Endodermal cell (in vitro differentiated cells): ENCODE results near the gene MBD6. TPM values are rescaled to one million over a fixed set of nuclear protein-coding genes. Genes with fewer than 3 reads are reported as not detected.
A peak's percentile ranks its signal among the peaks of the same experiment; 100 is the strongest.

ENCODE experiments used
- DNase-seq: peaks from one replicate; pipeline ENCODE4 v3.0.0-alpha.2; 2017
- H3K27ac ChIP-seq: 2 replicates; pipeline ENCODE4 v1.5.1; 2013; ENCODE audit warnings: mild to moderate bottlenecking, low read depth, low read length, moderate library complexity
- H3K27me3 ChIP-seq: 2 replicates; pipeline ENCODE4 v1.6.1; 2013; ENCODE audit warnings: mild to moderate bottlenecking, low read length, moderate library complexity; ENCODE audit not compliant: insufficient read depth, control insufficient read depth, poor library complexity, severe bottlenecking
- H3K36me3 ChIP-seq: 2 replicates; pipeline ENCODE4 v1.7.0; 2013; ENCODE audit warnings: mild to moderate bottlenecking, low read length, moderate library complexity; ENCODE audit not compliant: control insufficient read depth, insufficient read depth
- H3K4me1 ChIP-seq: one replicate; pipeline ENCODE4 v1.7.0; 2013; ENCODE audit warnings: low read length; ENCODE audit not compliant: control insufficient read depth, insufficient read depth
- H3K4me3 ChIP-seq: 2 replicates; pipeline ENCODE4 v1.5.1; 2013; ENCODE audit warnings: mild to moderate bottlenecking, low read length, moderate library complexity
- H3K9ac ChIP-seq: 2 replicates; pipeline ENCODE4 v1.6.1; 2013; ENCODE audit warnings: mild to moderate bottlenecking, low read length, moderate library complexity; ENCODE audit not compliant: poor library complexity, severe bottlenecking; ENCODE audit errors: extremely low read depth
- H3K9me3 ChIP-seq: 2 replicates; pipeline ENCODE4 v1.6.1; 2013; ENCODE audit warnings: mild to moderate bottlenecking, low read length, moderate library complexity; ENCODE audit not compliant: control insufficient read depth
- H3K27ac Mint-ChIP-seq: 2 replicates; pipeline ENCODE4 v1.8.0; 2020; ENCODE audit warnings: mixed read lengths
- H3K27me3 Mint-ChIP-seq: 2 replicates; pipeline ENCODE4 v1.8.0; 2021; ENCODE audit warnings: mild to moderate bottlenecking, mixed read lengths; ENCODE audit not compliant: insufficient read depth
- H3K36me3 Mint-ChIP-seq: 2 replicates; pipeline ENCODE4 v1.8.0; 2020; ENCODE audit warnings: low read depth, mixed read lengths
- H3K4me1 Mint-ChIP-seq: 2 replicates; pipeline ENCODE4 v1.8.0; 2020; ENCODE audit warnings: mixed read lengths
- H3K4me3 Mint-ChIP-seq: 2 replicates; pipeline ENCODE4 v1.8.0; 2020; ENCODE audit warnings: mild to moderate bottlenecking, moderate library complexity, mixed read lengths
- H3K9me3 Mint-ChIP-seq: 2 replicates; pipeline ENCODE4 v1.8.0; 2020; ENCODE audit warnings: mild to moderate bottlenecking, mixed read lengths
- WGBS, 2 experiments: methylation state at CpG; one replicate each; pipeline versions ENCODE4 v1.1.5 to v1.1.7; 2013; ENCODE audit warnings: missing lambda C conversion rate in 2 of 2, mixed read lengths in 1 of 2; ENCODE audit not compliant: insufficient coverage in 1 of 2, insufficient read length in 1 of 2; 5-methylcytosine and 5-hydroxymethylcytosine counted together
- total RNA-seq, 2 donors: library from RNA; stranded (reverse); fragmentation: NEBNext Ultra II Directional in 1 of 2; extraction: Animal tissue kit (Norgen Biotek cat#: 25700) in 1 of 2; gene quantifications; 2 replicates in 1 of 2; 3 replicates in 1 of 2; pipeline ENCODE4 v1.2.1, GENCODE V29; 2021
- TF ChIP-seq, protein P1 (sequence below): fragments of 200-600 bp; sonication (generic); conservative IDR thresholded peaks from 2 replicates; pipeline ENCODE4 v1.5.0; 2021; ENCODE audit warnings: antibody characterized with exemption, mild to moderate bottlenecking

MBD6 gene
- total RNA-seq, 2 donors from 2014 or later: 49.2 to 88.2 TPM

DNA sequence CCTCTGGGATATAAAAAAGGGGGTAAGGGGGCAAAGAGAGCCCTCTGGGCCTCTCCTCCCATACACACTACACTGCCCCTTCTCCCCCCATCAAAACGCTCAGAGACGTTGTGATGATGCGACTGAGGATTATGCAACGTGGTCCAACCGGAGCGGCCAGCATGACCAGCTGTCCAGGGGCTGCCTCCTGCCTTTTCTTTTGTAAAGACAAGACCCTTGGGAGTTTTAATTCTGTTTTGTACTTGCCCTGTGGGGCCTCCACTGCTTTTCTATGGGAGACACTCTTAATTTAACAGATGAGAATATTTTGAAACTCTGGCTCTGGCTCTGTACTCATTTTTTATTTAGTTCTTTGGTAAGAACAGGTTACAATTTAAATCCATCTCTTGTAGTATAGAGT lies 7.2 kb downstream of the MBD6 start:
- Histone ChIP-seq H3K9me3 (no peaks in the 10 kb centered on the region), H3K4me3 (no peak overlapping the region), H3K27me3 (no peaks in the 10 kb centered on the region), H3K36me3 (peaks cover 92% of the 10 kb centered on the region), H3K27ac (no peak overlapping the region), H3K9ac (no peak overlapping the region), H3K4me1 (peaks cover 6% of the 10 kb centered on the region)
- no peak for DNase-seq
- Mint-ChIP-seq H3K27ac (no peak overlapping the region), H3K4me3 (no peak overlapping the region), H3K36me3 (peaks cover 64% of the 10 kb centered on the region), H3K27me3 (no peaks in the 10 kb centered on the region), H3K9me3 (no peaks in the 10 kb centered on the region), H3K4me1 (no peaks in the 10 kb centered on the region)
- 92 to 94% methylated on average over 6 of the region's 6 CpGs for WGBS, 2 experiments
- TF ChIP-seq, protein P1, sequence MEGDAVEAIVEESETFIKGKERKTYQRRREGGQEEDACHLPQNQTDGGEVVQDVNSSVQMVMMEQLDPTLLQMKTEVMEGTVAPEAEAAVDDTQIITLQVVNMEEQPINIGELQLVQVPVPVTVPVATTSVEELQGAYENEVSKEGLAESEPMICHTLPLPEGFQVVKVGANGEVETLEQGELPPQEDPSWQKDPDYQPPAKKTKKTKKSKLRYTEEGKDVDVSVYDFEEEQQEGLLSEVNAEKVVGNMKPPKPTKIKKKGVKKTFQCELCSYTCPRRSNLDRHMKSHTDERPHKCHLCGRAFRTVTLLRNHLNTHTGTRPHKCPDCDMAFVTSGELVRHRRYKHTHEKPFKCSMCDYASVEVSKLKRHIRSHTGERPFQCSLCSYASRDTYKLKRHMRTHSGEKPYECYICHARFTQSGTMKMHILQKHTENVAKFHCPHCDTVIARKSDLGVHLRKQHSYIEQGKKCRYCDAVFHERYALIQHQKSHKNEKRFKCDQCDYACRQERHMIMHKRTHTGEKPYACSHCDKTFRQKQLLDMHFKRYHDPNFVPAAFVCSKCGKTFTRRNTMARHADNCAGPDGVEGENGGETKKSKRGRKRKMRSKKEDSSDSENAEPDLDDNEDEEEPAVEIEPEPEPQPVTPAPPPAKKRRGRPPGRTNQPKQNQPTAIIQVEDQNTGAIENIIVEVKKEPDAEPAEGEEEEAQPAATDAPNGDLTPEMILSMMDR: no peak

DNA sequence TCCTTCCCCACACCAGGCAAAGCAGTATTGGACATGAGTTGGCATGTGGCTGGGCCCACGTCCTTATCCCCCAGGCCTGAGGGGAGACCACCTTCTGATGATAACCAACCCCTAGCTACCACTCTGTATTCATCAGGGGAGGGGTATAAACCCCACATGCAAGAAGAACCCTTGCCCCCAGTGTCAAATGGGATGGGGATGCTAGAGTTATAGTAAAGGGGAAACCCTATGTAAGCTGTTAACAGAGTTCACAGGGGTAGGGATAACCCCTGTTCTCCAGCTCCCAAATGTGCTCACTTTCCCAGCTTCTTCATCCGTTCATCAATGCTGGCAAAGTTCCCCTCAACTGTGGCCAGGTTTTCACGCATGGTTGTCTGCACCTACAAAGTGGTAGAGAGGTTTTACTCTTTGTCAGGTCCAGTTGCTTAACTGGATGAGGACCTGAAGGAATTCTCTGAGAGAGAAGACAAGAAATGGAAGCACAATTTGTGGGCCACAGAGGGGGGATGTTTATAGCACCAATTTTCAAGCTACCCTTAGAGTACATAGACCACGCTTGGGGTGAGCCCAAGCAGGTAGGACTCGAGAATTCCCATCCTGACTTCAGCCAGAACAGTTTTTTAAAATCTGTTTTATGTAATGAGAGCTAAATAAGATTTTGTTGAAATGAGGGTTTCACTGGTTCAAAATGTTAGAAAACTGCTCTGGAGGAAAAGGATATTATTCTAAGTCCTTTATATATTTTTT lies 7.9 kb downstream of the MBD6 start:
- DNase-seq: no peak
- TF ChIP-seq, protein P1: no peak
- peaks cover 68% of the 10 kb centered on the region for H3K36me3 Mint-ChIP-seq
- H3K27ac Mint-ChIP-seq: no peak overlapping the region
- Histone ChIP-seq H3K4me1 (peaks cover 6% of the 10 kb centered on the region), H3K27ac (peak overlapping the region; percentile 6), H3K4me3 (no peak overlapping the region), H3K9me3 (no peaks in the 10 kb centered on the region), H3K36me3 (peaks cover 92% of the 10 kb centered on the region), H3K9ac (no peak overlapping the region), H3K27me3 (no peaks in the 10 kb centered on the region)
- H3K4me1 Mint-ChIP-seq: no peaks in the 10 kb centered on the region
- WGBS, 2 experiments: 93 to 100% methylated on average over 2 to 5 of the region's 5 CpGs
- H3K4me3 Mint-ChIP-seq: no peak overlapping the region
- no peaks in the 10 kb centered on the region for H3K27me3 Mint-ChIP-seq
- no peaks in the 10 kb centered on the region for H3K9me3 Mint-ChIP-seq

DNA sequence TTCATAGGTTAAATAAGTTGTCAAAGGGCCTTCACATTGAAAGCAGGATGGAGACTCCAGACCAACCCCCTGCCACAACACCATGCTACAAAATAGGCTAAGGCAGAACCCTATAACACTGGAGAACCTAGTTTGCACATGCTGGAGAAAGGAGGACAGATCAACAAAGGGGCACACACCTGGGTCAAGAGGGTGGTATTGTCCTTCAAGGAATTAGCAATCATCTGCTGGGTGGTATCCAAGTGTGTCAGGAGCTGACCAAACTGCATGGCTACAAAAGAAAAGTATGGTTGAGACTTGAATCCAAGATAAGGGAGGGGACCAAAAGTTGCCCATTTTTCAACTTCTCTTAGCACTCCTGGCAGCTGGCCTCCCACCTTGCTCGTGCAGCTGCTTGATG lies 9.2 kb downstream of the MBD6 start:
- TF ChIP-seq, protein P1: no peak
- no peak overlapping the region for H3K27ac ChIP-seq
- H3K36me3 ChIP-seq: peaks cover 93% of the 10 kb centered on the region
- H3K4me3 ChIP-seq: no peak overlapping the region
- Mint-ChIP-seq H3K9me3 (no peaks in the 10 kb centered on the region), H3K27ac (no peak overlapping the region), H3K36me3 (peaks cover 75% of the 10 kb centered on the region), H3K4me3 (no peak overlapping the region), H3K4me1 (no peaks in the 10 kb centered on the region), H3K27me3 (no peaks in the 10 kb centered on the region)
- no peaks in the 10 kb centered on the region for H3K27me3 ChIP-seq
- H3K9ac ChIP-seq: no peak overlapping the region
- H3K4me1 ChIP-seq: peaks cover 6% of the 10 kb centered on the region
- DNase-seq: no peak
- 96% methylated on average over 1 of the region's 1 CpG; no CpG with 5 or more reads in 1 of the 2 experiments for WGBS, 2 experiments
- H3K9me3 ChIP-seq: no peaks in the 10 kb centered on the region
